ENCODE data around the gene OGFRL1.

OGFRL1 gene

DNA sequence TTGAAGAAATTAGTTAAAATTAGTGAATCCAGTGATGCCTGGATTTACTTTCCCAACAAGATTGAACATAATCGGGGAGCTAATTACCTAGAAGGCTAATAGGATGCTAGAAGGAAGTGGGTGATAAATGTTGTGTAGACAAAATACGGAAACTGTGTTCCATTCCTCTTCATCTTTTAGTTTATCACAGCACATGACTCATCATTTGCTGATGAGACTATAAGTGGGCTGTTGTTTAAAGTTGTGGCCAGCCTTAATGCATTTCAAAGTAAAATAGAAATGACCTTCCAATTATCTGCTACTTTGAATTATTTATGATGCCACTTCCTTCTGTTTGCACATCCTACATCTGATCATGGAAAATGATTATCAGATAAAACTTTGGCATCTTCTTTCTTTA is 43.4 kb downstream of the OGFRL1 start:
- TF ChIP-seq ZBTB7A (IDR thresholded peaks at IDR 0.05; ENCODE audit: low read depth) = no peak
- TF ChIP-seq RAD21 (IDR thresholded peaks at IDR 0.05; ENCODE audit: low read depth) = no peak
- no peak for TF ChIP-seq FOXM1 (IDR thresholded peaks at IDR 0.05; ENCODE audit: borderline replicate concordance, low read depth)
- no peak for TF ChIP-seq CREB1 (IDR thresholded peaks at IDR 0.05; ENCODE audit: low read depth)
- no peak for TF ChIP-seq CEBPB (IDR thresholded peaks at IDR 0.05)
- no peak for TF ChIP-seq EGR1 (IDR thresholded peaks at IDR 0.05)
- TF ChIP-seq, protein P1, sequence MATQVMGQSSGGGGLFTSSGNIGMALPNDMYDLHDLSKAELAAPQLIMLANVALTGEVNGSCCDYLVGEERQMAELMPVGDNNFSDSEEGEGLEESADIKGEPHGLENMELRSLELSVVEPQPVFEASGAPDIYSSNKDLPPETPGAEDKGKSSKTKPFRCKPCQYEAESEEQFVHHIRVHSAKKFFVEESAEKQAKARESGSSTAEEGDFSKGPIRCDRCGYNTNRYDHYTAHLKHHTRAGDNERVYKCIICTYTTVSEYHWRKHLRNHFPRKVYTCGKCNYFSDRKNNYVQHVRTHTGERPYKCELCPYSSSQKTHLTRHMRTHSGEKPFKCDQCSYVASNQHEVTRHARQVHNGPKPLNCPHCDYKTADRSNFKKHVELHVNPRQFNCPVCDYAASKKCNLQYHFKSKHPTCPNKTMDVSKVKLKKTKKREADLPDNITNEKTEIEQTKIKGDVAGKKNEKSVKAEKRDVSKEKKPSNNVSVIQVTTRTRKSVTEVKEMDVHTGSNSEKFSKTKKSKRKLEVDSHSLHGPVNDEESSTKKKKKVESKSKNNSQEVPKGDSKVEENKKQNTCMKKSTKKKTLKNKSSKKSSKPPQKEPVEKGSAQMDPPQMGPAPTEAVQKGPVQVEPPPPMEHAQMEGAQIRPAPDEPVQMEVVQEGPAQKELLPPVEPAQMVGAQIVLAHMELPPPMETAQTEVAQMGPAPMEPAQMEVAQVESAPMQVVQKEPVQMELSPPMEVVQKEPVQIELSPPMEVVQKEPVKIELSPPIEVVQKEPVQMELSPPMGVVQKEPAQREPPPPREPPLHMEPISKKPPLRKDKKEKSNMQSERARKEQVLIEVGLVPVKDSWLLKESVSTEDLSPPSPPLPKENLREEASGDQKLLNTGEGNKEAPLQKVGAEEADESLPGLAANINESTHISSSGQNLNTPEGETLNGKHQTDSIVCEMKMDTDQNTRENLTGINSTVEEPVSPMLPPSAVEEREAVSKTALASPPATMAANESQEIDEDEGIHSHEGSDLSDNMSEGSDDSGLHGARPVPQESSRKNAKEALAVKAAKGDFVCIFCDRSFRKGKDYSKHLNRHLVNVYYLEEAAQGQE (IDR thresholded peaks at IDR 0.05; ENCODE audit: low read depth) = no peak
- TF ChIP-seq TCF12 (IDR thresholded peaks at IDR 0.05; ENCODE audit: low read depth) = no peak
- no peak for TF ChIP-seq YY1 (IDR thresholded peaks at IDR 0.05; ENCODE audit: low read depth)

DNA sequence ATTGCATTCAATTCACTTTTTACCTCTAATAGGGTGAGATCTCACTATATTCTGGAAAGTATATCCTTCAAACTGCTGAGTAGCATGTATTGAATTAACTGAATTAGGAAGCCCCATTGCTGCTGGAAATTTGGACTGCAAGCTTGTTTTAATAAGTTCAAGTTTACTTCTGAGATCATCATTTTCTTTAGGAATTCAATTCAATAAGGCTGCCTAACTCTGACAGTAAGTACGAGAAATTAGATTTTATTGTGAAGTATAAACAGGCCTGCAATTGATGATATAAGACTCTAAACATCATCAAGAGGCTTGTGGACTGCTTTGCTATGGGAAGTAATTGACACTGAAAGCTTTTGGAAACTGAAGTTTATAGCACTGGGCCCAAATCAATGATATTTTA is 44.4 kb downstream of the OGFRL1 start:
- TF ChIP-seq ZBTB7A (IDR thresholded peaks at IDR 0.05; ENCODE audit: low read depth) (no peak), EP300 (IDR thresholded peaks at IDR 0.05; ENCODE audit: borderline replicate concordance) (no peak), FOXM1 (IDR thresholded peaks at IDR 0.05; ENCODE audit: borderline replicate concordance, low read depth) (no peak), CREB1 (IDR thresholded peaks at IDR 0.05; ENCODE audit: low read depth) (no peak)

DNA sequence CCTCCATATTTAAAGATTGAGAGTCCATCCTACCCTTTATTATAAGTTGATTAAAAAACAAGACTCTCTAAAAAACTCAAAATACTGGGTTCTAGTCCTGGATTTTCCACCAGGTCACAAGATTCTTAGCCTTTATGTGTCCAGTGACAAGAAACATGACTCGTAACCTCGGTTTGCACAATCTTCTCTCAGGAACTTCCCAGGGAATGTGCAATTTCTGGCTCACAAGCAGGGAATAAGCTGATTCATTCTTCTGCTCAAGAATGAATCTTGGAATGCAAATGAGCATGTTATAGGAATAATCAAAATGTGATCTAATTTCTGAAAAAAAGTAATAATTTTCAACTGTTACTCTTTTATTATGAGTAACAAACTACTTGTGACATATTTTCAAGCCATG is 45.1 kb downstream of the OGFRL1 start:
- TF ChIP-seq CEBPB (IDR thresholded peaks at IDR 0.05) = peak; percentile 38; the same call in 1 of the 2 replicates
- TF ChIP-seq, protein P2, sequence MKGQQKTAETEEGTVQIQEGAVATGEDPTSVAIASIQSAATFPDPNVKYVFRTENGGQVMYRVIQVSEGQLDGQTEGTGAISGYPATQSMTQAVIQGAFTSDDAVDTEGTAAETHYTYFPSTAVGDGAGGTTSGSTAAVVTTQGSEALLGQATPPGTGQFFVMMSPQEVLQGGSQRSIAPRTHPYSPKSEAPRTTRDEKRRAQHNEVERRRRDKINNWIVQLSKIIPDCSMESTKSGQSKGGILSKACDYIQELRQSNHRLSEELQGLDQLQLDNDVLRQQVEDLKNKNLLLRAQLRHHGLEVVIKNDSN (IDR thresholded peaks at IDR 0.05) = no peak

DNA sequence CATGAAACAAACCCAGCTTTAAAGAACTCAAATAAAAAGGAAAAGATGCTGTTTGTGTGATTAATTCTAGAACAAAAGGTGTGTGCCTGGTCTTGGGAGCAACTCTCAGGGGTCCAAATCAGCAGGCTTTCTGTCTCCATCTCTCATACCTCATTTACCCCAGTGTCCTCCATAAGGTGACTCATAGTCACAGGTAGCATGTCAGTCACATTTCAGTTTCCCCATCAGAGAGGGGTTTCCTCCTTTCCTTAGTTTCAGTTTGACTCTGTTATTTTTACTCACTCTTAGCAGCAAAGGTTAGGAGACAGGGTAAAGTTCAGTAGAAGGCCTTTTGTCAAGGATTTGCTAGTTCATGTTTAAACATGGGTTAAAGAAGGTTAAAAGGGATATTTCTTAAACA is 46.2 kb downstream of the OGFRL1 start:
- TF ChIP-seq YY1 (IDR thresholded peaks at IDR 0.05; ENCODE audit: low read depth) (no peak), CREB1 (IDR thresholded peaks at IDR 0.05; ENCODE audit: low read depth) (no peak), NFIC (IDR thresholded peaks at IDR 0.05) (no peak), EGR1 (IDR thresholded peaks at IDR 0.05) (no peak), ZBTB7A (IDR thresholded peaks at IDR 0.05; ENCODE audit: low read depth) (no peak), TCF12 (IDR thresholded peaks at IDR 0.05; ENCODE audit: low read depth) (no peak), TAF1 (IDR thresholded peaks at IDR 0.05; ENCODE audit: low read depth) (no peak), CEBPB (IDR thresholded peaks at IDR 0.05) (no peak), FOXM1 (IDR thresholded peaks at IDR 0.05; ENCODE audit: borderline replicate concordance, low read depth) (no peak), RAD21 (IDR thresholded peaks at IDR 0.05; ENCODE audit: low read depth) (no peak), EP300 (IDR thresholded peaks at IDR 0.05; ENCODE audit: borderline replicate concordance) (no peak), TEAD4 (IDR thresholded peaks at IDR 0.05) (no peak)
- TF ChIP-seq, protein P3, sequence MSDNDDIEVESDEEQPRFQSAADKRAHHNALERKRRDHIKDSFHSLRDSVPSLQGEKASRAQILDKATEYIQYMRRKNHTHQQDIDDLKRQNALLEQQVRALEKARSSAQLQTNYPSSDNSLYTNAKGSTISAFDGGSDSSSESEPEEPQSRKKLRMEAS (IDR thresholded peaks at IDR 0.05) = no peak
- TF ChIP-seq, protein P1 (IDR thresholded peaks at IDR 0.05; ENCODE audit: low read depth) = no peak
- TF ChIP-seq, protein P2 (IDR thresholded peaks at IDR 0.05) = no peak

DNA sequence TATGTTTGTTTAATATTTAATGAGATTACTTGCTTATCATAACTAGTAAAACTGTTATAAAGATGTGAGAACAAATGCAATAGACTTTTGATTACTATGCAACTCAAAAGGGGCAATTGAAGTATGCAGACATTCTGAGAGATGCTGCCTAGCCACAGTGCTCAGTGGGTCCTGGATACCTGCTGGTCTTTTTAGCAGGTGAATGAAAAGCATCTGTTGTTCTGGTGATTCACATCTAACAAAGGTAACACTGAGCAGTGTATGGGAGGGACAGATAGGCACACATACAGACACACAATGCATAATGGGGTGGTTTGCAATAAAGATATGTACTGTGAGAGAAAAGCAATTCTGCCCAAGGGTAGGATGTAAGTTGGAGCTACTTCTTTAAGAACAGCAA is 46.9 kb downstream of the OGFRL1 start:
- TF ChIP-seq RAD21 (IDR thresholded peaks at IDR 0.05; ENCODE audit: low read depth) (no peak), FOXM1 (IDR thresholded peaks at IDR 0.05; ENCODE audit: borderline replicate concordance, low read depth) (no peak), NFIC (IDR thresholded peaks at IDR 0.05) (no peak), TAF1 (IDR thresholded peaks at IDR 0.05; ENCODE audit: low read depth) (no peak), CREB1 (IDR thresholded peaks at IDR 0.05; ENCODE audit: low read depth) (no peak), ZBTB7A (IDR thresholded peaks at IDR 0.05; ENCODE audit: low read depth) (no peak), CEBPB (IDR thresholded peaks at IDR 0.05) (no peak), YY1 (IDR thresholded peaks at IDR 0.05; ENCODE audit: low read depth) (no peak), TEAD4 (IDR thresholded peaks at IDR 0.05) (no peak), TCF12 (IDR thresholded peaks at IDR 0.05; ENCODE audit: low read depth) (no peak)

DNA sequence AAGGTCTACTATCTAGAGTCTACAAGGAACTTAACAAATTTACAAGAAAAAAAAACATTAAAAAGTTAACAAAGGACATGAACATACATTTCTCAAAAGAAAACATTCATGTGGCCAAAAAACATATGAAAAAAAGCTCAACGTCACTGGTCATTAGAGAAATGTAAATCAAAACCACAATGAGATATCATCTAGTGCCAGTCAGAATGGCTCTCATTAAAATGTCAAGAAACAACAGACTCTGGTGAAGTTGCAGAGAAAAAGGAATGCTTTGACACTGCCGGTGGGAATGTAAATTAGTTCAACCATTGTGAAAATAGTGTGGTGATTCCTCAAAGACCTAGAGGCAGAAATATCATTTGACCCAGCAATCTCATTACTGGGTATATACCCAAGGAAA is 48.3 kb downstream of the OGFRL1 start:
- no peak for TF ChIP-seq TCF12 (IDR thresholded peaks at IDR 0.05; ENCODE audit: low read depth)
- TF ChIP-seq FOXM1 (IDR thresholded peaks at IDR 0.05; ENCODE audit: borderline replicate concordance, low read depth) = no peak
- TF ChIP-seq, protein P2 (IDR thresholded peaks at IDR 0.05) = no peak
- TF ChIP-seq CEBPB (IDR thresholded peaks at IDR 0.05) = no peak
- TF ChIP-seq TAF1 (IDR thresholded peaks at IDR 0.05; ENCODE audit: low read depth) = no peak
